ENCODE results near the gene FOXP1. TPM values are rescaled to one million over a fixed set of nuclear protein-coding genes. Genes with fewer than 3 reads are reported as not detected.

Gene FOXP1
- total RNA-seq = 29.2 and 45.1 TPM in 2 replicates

GRCh38 chr3:71583566-71584393 lies at the start of gene FOXP1:
TSS of gene FOXP1 (minus strand) at chr3:71583728. CDS start at chr3:71198381, 385,347 bp downstream.

Other genes with a start within 250 kb of the FOXP1 start
- 0.46 and 0.65 TPM in 2 replicates for gene EIF4E3, start 141.7 kb upstream of the FOXP1 start, total RNA-seq
- gene GPR27, start 170.1 kb upstream of the FOXP1 start, total RNA-seq = under 0.01 TPM in 1 of 2 replicates, not detected in the other
- not detected in 2 replicates for gene PROK2, start 201.4 kb upstream of the FOXP1 start, total RNA-seq

Measured in epithelial cell of umbilical artery (primary cell).